GM21367 (cell line): ENCODE results near the gene MICALL2.

Source experiments
- ATAC-seq: cut with Tn5 transposase; IDR thresholded peaks from one replicate; pipeline ENCODE4 v1.9.1; 2021; ENCODE audit not compliant: unreplicated experiment

The MICALL2 gene

GRCh38 chr7:1493571-1493970 is 34.3 kb upstream of the MICALL2 start:
- ATAC-seq: no peak

GRCh38 chr7:1493129-1493528 is 33.9 kb upstream of the MICALL2 start:
- no peak for ATAC-seq

GRCh38 chr7:1492640-1493039 is 33.4 kb upstream of the MICALL2 start:
- no peak for ATAC-seq

- ATAC-seq: no peak
Measured at GRCh38 chr7:1492221-1492620, 33.0 kb upstream of the MICALL2 start.

GRCh38 chr7:1490837-1491236 is 31.6 kb upstream of the MICALL2 start:
- no peak for ATAC-seq

- no peak for ATAC-seq
Measured at GRCh38 chr7:1489336-1489735, 30.1 kb upstream of the MICALL2 start.

- no peak for ATAC-seq
Measured at GRCh38 chr7:1488016-1488415, 28.7 kb upstream of the MICALL2 start.

GRCh38 chr7:1487466-1487865 is 28.2 kb upstream of the MICALL2 start:
- ATAC-seq: no peak

GRCh38 chr7:1486571-1486970 is 27.3 kb upstream of the MICALL2 start:
- ATAC-seq: no peak

GRCh38 chr7:1485156-1485555 is 25.9 kb upstream of the MICALL2 start:
- ATAC-seq: no peak

GRCh38 chr7:1484569-1484968 is 25.3 kb upstream of the MICALL2 start:
- no peak for ATAC-seq

GRCh38 chr7:1483536-1484505 is 24.6 kb upstream of the MICALL2 start:
- no peak for ATAC-seq

- no peak for ATAC-seq
Measured at GRCh38 chr7:1483079-1483478, 23.8 kb upstream of the MICALL2 start.

GRCh38 chr7:1481300-1481699 is 22.0 kb upstream of the MICALL2 start:
- ATAC-seq: no peak

- ATAC-seq: no peak
Measured at GRCh38 chr7:1480670-1481069, 21.4 kb upstream of the MICALL2 start.

- no peak for ATAC-seq
Measured at GRCh38 chr7:1479287-1479686, 20.0 kb upstream of the MICALL2 start.

- ATAC-seq: no peak
Measured at GRCh38 chr7:1478480-1478879, 19.2 kb upstream of the MICALL2 start.

GRCh38 chr7:1476859-1477258 is 17.6 kb upstream of the MICALL2 start:
- ATAC-seq: no peak

- ATAC-seq: no peak
Measured at GRCh38 chr7:1475991-1476390, 16.7 kb upstream of the MICALL2 start.

GRCh38 chr7:1475393-1475792 is 16.1 kb upstream of the MICALL2 start:
- ATAC-seq: no peak

GRCh38 chr7:1474736-1475135 is 15.5 kb upstream of the MICALL2 start:
- no peak for ATAC-seq

- no peak for ATAC-seq
Measured at GRCh38 chr7:1473864-1474512, 14.7 kb upstream of the MICALL2 start.
